Panc1 (cell line): Measurements from ENCODE around the gene ZG16B. TPM values are rescaled to one million over a fixed set of nuclear protein-coding genes. Genes with fewer than 3 reads are reported as not detected.

ENCODE experiments used
- ATAC-seq: fragments of 200-7000 bp; cut with Tn5 transposase; 2 replicates; pipeline ENCODE4 v1.9.1; 2020; ENCODE audit warnings: mild to moderate bottlenecking, moderate library complexity
- BruUV-seq: library from RNA; stranded (reverse); fragments of 400-500 nt; replicated peaks from 2 replicates; lab custom pipeline; 2021; lab: Mats Ljungman, UMichigan
- CTCF ChIA-PET: fragments of 300-600 bp; sonication (Branson Sonifier 250); formaldehyde crosslinking; loops from one replicate; lab custom pipeline; 2022; ENCODE audit warnings: antibody characterized with exemption; lab: Charles Lee
- POLR2A ChIA-PET: fragments of 300-600 bp; sonication (Branson Sonifier 250); formaldehyde crosslinking; loops from one replicate; lab custom pipeline; 2022; ENCODE audit warnings: antibody characterized with exemption; lab: Charles Lee
- DNase-seq: peaks from one replicate; pipeline ENCODE4 v3.0.0-alpha.2; 2010; ENCODE audit warnings: low read depth, low spot score
- H3K27ac ChIP-seq: 2 replicates; pipeline ENCODE4 v1.5.1; 2011; ENCODE audit warnings: mild to moderate bottlenecking, low read length, inconsistent platforms
- H3K27me3 ChIP-seq: fragments of 200-500 bp; sonication (Bioruptor generic); 2 replicates; pipeline ENCODE4 v1.6.0; 2014; ENCODE audit warnings: low read length, inconsistent platforms; ENCODE audit not compliant: control insufficient read depth, insufficient read depth
- H3K36me3 ChIP-seq: fragments of 200-500 bp; sonication (Bioruptor generic); 2 replicates; pipeline ENCODE4 v1.5.1; 2014; ENCODE audit warnings: inconsistent platforms, mild to moderate bottlenecking, low read length, moderate library complexity; ENCODE audit not compliant: control insufficient read depth, insufficient read depth
- H3K4me1 ChIP-seq: 2 replicates; pipeline ENCODE4 v1.5.1; 2011; ENCODE audit warnings: inconsistent platforms, mild to moderate bottlenecking, low read length, moderate library complexity; ENCODE audit not compliant: control insufficient read depth, insufficient read depth
- H3K4me3 ChIP-seq, 2 experiments: 2 replicates each; pipeline ENCODE4 v1.5.1; 2011 to 2012; ENCODE audit warnings: low read depth in 2 of 2, low read length in 2 of 2, mild to moderate bottlenecking in 2 of 2, inconsistent platforms in 1 of 2, moderate library complexity in 1 of 2
- H3K9me3 ChIP-seq: fragments of 200-500 bp; sonication (Bioruptor generic); 2 replicates; pipeline ENCODE4 v1.5.1; 2014; ENCODE audit warnings: low read depth, mild to moderate bottlenecking, inconsistent platforms, low read length, moderate library complexity; ENCODE audit not compliant: control insufficient read depth, insufficient read depth
- CTCF ChIP-seq: fragments of 450-650 bp; IDR thresholded peaks from 2 replicates; pipeline ENCODE4 v1.5.1; 2017; ENCODE audit warnings: mild to moderate bottlenecking
- POLR2AphosphoS5 ChIP-seq: IDR thresholded peaks from 2 replicates; pipeline ENCODE4 v1.6.1; 2012; ENCODE audit warnings: mild to moderate bottlenecking, low read depth, low read length, moderate library complexity
- REST ChIP-seq, 2 experiments: IDR thresholded peaks; 2 replicates each; pipeline ENCODE4 v1.6.1; 2011 to 2012; ENCODE audit warnings: low read depth in 2 of 2, control low read depth in 1 of 2, low read length in 1 of 2, mild to moderate bottlenecking in 1 of 2, moderate library complexity in 1 of 2; ENCODE audit not compliant: insufficient read depth in 1 of 2
- SIN3A ChIP-seq: IDR thresholded peaks from 2 replicates; pipeline ENCODE4 v1.6.1; 2012; ENCODE audit warnings: low read depth, mild to moderate bottlenecking, low read length, moderate library complexity, borderline replicate concordance; ENCODE audit not compliant: insufficient read depth
- TCF7L2 ChIP-seq: IDR thresholded peaks from 2 replicates; pipeline ENCODE4 v1.6.1; 2011; ENCODE audit warnings: mild to moderate bottlenecking, low read depth, low read length, inconsistent platforms
- in situ Hi-C: cut with HindIII; loops from 2 replicates; pipeline ENCODE4 v1.10.0; 2016; ENCODE audit warnings: low sequenced_read_pairs, low pct_unique_long_range_greater_than_20kb
- intact Hi-C: fragments of 100-400 bp; cut with micrococcal nuclease; formaldehyde crosslinking; loops from one replicate; pipeline ENCODE4 v1.10.0; 2022; ENCODE audit not compliant: unreplicated experiment
- total RNA-seq: library from RNA; stranded (reverse); gene quantifications from one replicate; pipeline ENCODE4 v1.2.1, GENCODE V29; 2021; ENCODE audit not compliant: unreplicated experiment

Gene ZG16B
- total RNA-seq, 1 experiment from 2014 or later: 9.1 TPM

- BruUV-seq: no TSS peak
- Histone ChIP-seq H3K4me3 (no peak overlapping the region), H3K27ac (peak overlapping the region; percentile 62), H3K4me1 (peaks cover 22% of the 10 kb centered on the region), H3K9me3 (peaks cover under 1% of the 10 kb centered on the region), H3K36me3 (no peaks in the 10 kb centered on the region), H3K27me3 (no peaks in the 10 kb centered on the region)
- in situ Hi-C loops: no loop called here
- POLR2A ChIA-PET: no interaction called here
- no peak for TF ChIP-seq SIN3A
- no peak for TF ChIP-seq TCF7L2
- TF ChIP-seq POLR2AphosphoS5: no peak
- TF ChIP-seq REST (IDR thresholded peaks at IDR 0.05; ENCODE audit: insufficient read depth in 1 of 2, low read depth in 2 of 2, low read length in 1 of 2): no peak
- no peak for TF ChIP-seq CTCF
- intact Hi-C loops: no loop called here
- DNase-seq (no peak), ATAC-seq (no peak)
- CTCF ChIA-PET: no interaction called here
These were observed 25.4 kb downstream of the ZG16B start for GRCh38 chr16:2855536-2855935.

GRCh38 chr16:2856061-2856670 is 26.1 kb downstream of the ZG16B start:
- no peaks in the 10 kb centered on the region for H3K36me3 ChIP-seq
- H3K4me3 ChIP-seq: peak overlapping the region; percentile 37 to 65; a peak in 3 of 4 replicates
- H3K9me3 ChIP-seq: peaks cover 7% of the 10 kb centered on the region
- ChIA-PET CTCF (interaction anchor here (0.6 to 0.9 kb wide), 3 partner anchors 12 to 49 kb away, joined by 4 to 14 read pairs (median 5); no protein-coding TSS in a partner anchor), POLR2A (no interaction called here)
- TF ChIP-seq TCF7L2 (no peak), REST (IDR thresholded peaks at IDR 0.05; ENCODE audit: insufficient read depth in 1 of 2, low read depth in 2 of 2, low read length in 1 of 2) (no peak), POLR2AphosphoS5 (no peak), CTCF (no peak), SIN3A (no peak)
- DNase-seq (no peak), ATAC-seq (peak; percentile 76)
- BruUV-seq: no TSS peak
- peak overlapping the region; percentile 79 for H3K27ac ChIP-seq
- in situ Hi-C loops: no loop called here
- H3K27me3 ChIP-seq: no peaks in the 10 kb centered on the region
- intact Hi-C loops: no loop called here
- H3K4me1 ChIP-seq: peaks cover 22% of the 10 kb centered on the region
